A549 treated with Mapracorat at 1 μM for 4 hours (cell line): ENCODE data around the gene MYO1A. TPM values are rescaled to one million over a fixed set of nuclear protein-coding genes. Genes with fewer than 3 reads are reported as not detected.

Source experiments
- total RNA-seq: library from RNA; stranded (reverse); fragments of 200-300 nt; extraction: Qiagen RNA extraction; gene quantifications from 5 replicates; pipeline ENCODE4 v1.2.3, GENCODE V29; 2022

Gene MYO1A
- 0.07 to 0.52 TPM (median 0.26 TPM) in 5 replicates for total RNA-seq

DNA sequence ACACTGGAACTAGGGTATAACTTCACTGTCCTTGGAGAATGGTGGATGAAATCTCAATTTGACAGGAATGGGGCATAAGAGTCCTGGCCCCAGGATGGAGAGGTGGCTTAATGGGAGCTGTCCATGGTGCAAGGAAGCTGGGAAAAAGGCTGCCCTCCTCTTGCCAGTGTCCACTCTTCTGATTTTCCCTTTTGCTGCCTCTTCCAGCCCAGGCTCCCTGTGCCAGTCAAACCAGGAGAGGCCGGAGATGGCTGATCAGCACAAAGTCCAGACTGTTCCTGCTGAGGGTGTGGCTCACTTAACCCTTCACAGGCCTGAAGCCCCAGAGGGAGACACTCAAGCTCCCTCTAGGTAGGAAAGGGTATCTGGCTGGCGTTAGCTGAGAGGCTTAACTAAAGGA lies at the start of gene MYO1A:
TSS of gene MYO1A (minus strand) at position 240 of the 400 bp plus-strand sequence. CDS start 1,806 bp downstream, outside the sequence.

DNA sequence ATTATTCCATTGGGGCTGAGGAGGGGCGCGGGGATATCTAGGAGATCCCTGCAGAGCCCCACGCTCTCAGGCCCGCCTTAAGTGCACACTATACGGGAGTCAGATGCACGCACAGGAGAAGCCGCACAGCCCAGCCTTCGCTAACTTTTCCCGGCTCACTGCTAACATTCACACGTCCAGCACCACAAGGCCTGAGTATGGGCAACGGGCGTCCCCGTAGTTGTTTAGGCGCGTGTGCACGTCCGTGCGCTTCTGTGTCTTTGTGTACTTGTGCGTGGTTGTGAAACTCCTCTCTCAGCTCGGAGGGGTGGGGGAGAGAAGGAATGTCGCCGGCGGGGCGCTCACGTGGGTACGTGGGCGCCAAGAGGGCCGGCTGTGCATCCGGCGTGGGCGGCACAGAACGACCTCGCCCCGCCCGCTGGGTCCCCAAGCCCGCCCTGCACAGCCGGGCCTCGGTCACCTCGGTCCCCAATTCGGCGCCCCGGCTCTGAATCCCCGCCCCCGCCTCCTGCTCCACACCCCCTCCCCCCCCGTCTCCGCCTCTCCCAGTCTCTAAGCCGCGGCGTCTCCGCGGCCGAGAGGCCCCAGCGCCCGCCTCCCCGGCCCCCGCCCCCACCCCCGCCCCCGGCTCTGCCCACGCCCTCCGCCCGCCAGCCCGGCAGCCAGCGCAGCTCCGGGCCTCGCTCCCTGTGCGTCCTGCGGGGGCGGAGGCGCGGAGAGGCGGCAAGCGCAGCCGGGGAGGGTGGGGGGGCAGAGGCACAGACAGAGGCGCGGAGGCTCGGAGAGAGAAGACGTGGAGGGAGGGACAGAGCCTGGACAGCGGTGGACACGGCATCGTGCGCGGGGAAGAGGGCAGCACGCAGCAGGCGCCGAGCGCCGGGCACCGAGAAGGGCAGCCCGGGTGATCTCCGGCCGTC lies 38.7 kb upstream of the MYO1A start, which contains the start of gene NAB2:
TSS of gene NAB2 (plus strand) at position 761 of the 917 bp plus-strand sequence. CDS start 158 bp downstream, outside the sequence.

DNA sequence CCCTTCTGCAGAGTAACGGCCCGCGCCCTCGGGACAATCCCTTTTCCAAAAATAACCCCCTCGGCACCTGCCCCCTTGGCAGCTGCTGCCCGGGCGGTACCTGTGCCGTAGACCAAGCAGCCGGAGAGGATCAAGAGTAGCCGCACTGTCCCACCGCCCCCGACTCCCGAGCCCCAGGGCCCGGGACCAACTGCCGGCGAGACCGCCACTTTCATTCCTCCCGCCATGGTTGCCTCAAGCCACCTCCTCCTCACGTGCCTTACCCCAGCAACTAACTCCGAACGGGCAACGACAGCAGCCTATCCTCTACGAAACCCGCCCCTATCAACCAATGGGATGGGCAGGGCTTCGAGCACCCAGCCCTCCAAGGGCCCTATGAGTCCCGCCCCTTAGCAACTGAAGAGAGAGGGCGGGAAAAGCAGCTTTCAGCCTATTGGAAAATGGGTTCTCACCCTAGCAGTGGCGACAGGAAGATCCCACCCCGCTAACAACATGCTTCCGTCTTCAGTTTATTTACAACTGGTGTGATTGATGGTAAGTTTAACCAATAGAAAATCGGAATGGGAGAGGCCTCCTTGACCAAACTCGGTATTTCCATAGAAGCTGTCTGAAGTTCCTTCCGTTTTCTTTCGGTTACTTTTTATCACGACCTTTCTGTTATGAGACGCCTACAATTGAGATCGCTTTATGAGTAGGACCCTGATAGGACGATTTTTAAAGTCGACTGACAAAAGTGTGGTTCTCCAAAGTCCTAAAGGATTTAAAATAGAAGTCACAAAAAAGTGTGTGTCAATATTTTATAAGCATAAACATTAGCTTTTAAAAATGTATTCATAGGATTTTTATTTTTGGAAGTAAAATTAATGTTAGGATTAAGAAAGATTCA lies 28.8 kb upstream of the MYO1A start, which contains the start of gene NEMP1:
TSS of gene NEMP1 (minus strand) at position 273 of the 886 bp plus-strand sequence. CDS start at position 227, 46 bp downstream.

DNA sequence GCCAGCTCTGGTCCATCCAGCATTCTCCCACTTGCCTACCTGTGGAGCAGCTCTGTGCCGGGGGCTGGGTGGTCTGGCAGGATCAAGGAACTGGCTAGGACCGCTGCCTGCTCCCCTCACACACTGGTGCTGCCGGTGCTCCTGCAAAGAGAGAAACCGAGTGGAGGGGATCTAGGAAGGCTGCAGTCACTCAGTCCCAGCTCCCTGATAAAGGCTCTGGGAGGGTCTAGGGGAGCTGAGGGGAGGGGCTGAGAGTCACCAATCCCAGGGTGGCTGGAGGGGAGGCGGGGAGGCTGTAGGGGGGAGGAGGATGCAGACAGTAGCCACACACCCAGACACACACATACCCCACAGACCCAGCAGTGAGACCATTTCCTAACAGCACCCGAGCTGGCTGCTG lies 33.6 kb downstream of the MYO1A start, which contains the start of gene TAC3:
TSS of gene TAC3 (minus strand) at position 182 of the 400 bp plus-strand sequence. CDS start 732 bp downstream, outside the sequence.

DNA sequence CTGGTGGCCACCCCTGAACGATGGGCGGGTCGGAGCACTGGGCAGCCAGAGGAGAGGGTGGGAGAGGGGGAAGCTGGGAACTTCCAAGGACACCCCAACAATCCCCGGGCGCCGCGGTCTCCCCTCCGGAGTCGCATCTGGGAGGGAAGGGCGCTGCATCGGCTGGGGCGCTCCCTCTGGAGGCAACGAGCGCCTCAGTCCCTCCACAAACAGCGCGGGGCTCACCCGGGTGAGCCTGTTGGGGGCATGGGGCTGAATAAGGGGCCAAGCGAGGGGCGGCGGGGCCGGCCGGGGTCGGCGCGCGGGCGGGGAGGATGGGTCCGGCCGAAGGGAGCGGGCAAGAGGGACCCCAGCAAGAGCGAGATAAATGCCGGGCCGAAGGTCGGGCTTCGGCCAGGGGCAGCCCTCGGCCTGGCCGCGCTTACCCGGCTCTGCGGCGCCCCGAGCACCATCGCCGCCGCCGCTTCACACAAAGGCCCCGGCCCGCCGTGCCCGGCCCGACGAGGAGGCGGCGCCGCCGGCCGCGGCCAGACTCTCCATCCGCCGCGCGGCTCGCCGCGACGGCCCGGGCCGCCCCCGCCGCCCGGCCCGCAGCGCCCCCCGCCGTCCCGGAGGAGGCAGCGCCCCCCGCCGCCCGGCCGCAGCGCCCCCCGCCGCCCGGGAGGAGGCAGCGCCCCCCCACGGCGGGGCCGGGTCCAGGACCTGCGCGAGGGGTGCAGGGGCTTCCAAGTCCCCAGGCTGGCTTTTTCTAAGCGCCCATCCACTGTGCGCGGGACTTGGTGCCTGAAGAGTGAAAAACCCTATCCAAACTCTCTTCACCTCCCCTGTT lies 43.7 kb downstream of the MYO1A start, which contains the start of gene ZBTB39:
TSS of gene ZBTB39 (minus strand) at position 567 of the 829 bp plus-strand sequence. CDS start 1,629 bp downstream, outside the sequence.

Other genes starting within 250 kb of the MYO1A start
- gene SDR9C7, start 115.7 kb downstream of the MYO1A start, total RNA-seq = 0.15 TPM in 1 of 5 replicates, not detected in the others
- gene RDH16, start 92.5 kb downstream of the MYO1A start, total RNA-seq = 0.07 to 0.19 TPM (median 0.11 TPM) in 5 replicates
- 4.4 to 6.0 TPM (median 5.4 TPM) in 5 replicates for gene ZBTB39, start 43.6 kb downstream of the MYO1A start, total RNA-seq
- gene TAC3, start 33.6 kb downstream of the MYO1A start, total RNA-seq = 0.30 TPM in 1 of 5 replicates, not detected in the others
- 13.4 to 16.5 TPM (median 15.4 TPM) in 5 replicates for gene NEMP1, start 28.7 kb upstream of the MYO1A start, total RNA-seq
- 13.4 to 19.9 TPM (median 19.0 TPM) in 5 replicates for gene NAB2, start 39.0 kb upstream of the MYO1A start, total RNA-seq
- gene STAT6, start 61.2 kb upstream of the MYO1A start, total RNA-seq = 40.7 to 52.1 TPM (median 49.8 TPM) in 5 replicates
- gene LRP1, start 78.4 kb upstream of the MYO1A start, total RNA-seq = 14.7 to 19.0 TPM (median 15.1 TPM) in 5 replicates
- gene LRP1-AS, start 97.5 kb upstream of the MYO1A start, total RNA-seq = not detected in 5 replicates
- gene NXPH4, start 166.7 kb upstream of the MYO1A start, total RNA-seq = 4.1 to 5.6 TPM (median 5.3 TPM) in 5 replicates
- 115 to 128 TPM (median 124 TPM) in 5 replicates for gene SHMT2, start 179.6 kb upstream of the MYO1A start, total RNA-seq
- gene STAC3, start 201.1 kb upstream of the MYO1A start, total RNA-seq = 0.27 to 0.61 TPM (median 0.58 TPM) in 5 replicates